ENCODE data around the gene MYMK.

Gene MYMK

DNA sequence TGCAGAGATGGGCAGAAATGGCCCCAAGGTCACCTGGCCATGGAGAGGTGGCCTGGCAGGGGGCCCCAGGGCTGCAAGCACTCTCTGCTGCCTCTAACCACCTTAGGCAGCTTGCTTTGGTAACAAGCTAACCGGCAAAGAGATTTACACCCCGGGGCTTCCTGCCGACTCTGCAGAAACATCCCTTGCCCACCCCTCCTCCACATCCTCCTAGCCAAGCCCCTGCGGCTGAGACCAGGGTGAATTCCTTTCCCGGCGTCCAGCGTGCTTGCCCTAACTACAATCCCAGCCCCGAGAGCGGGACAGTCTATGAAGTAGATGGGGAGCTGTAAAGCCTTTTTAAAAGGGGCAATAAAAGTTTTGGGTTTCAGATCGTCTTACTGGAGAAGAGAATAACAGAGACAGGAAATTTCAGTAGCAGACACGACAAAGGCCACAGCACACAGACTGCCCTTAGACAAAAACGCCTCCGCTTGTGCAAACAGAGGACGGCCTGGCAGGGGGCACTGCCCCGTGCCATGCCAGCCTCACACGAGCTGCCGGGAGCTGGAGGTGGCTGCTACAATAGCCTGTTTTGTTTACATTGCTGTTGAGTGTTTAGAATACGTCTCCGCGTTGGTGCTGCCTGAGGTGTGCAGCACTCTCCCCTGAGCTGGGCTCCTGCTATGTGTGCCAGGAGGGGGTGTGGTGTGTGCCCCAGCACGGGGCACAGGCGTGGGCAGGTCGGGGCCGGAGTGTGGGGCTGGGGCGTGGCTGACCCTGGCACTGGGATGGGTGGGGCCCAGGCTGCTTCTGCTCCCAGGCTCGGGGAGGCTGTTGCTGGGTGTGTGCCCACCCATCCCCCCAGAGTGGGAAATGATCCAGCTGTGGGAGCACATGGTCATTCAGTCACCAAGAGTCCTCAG is 15.3 kb downstream of the MYMK start:
- Histone ChIP-seq H3K4me3 (ENCODE audit: low read length) (no peak overlapping the region), H3K27me3 (ENCODE audit: low read depth, low read length) (0 out of 2 replicates have a peak, but pooled peaks cover 2% of the 10 kb centered on the region), H2AFZ (ENCODE audit: low read depth, low read length) (no peak overlapping the region), H3K9ac (ENCODE audit: low read length) (no peak overlapping the region), H3K79me2 (ENCODE audit: low read length) (no peaks in the 10 kb centered on the region), H3K27ac (ENCODE audit: low read length) (no peak overlapping the region), H3K4me1 (ENCODE audit: low read length) (no peaks in the 10 kb centered on the region), H3K9me3 (ENCODE audit: insufficient read depth, low read length) (no peaks in the 10 kb centered on the region), H3K36me3 (replicated peaks; ENCODE audit: low read depth, low read length) (no peaks in the 10 kb centered on the region), H4K20me1 (ENCODE audit: insufficient read depth, low read length) (no peaks in the 10 kb centered on the region), H3K4me2 (ENCODE audit: low read length) (no peak overlapping the region)
- TF ChIP-seq, protein P1, sequence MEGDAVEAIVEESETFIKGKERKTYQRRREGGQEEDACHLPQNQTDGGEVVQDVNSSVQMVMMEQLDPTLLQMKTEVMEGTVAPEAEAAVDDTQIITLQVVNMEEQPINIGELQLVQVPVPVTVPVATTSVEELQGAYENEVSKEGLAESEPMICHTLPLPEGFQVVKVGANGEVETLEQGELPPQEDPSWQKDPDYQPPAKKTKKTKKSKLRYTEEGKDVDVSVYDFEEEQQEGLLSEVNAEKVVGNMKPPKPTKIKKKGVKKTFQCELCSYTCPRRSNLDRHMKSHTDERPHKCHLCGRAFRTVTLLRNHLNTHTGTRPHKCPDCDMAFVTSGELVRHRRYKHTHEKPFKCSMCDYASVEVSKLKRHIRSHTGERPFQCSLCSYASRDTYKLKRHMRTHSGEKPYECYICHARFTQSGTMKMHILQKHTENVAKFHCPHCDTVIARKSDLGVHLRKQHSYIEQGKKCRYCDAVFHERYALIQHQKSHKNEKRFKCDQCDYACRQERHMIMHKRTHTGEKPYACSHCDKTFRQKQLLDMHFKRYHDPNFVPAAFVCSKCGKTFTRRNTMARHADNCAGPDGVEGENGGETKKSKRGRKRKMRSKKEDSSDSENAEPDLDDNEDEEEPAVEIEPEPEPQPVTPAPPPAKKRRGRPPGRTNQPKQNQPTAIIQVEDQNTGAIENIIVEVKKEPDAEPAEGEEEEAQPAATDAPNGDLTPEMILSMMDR (IDR thresholded peaks at IDR 0.05; ENCODE audit: low read depth, low read length): no peak
- TF ChIP-seq EZH2phosphoT487 (IDR thresholded peaks at IDR 0.05; ENCODE audit: low read depth): no peak

DNA sequence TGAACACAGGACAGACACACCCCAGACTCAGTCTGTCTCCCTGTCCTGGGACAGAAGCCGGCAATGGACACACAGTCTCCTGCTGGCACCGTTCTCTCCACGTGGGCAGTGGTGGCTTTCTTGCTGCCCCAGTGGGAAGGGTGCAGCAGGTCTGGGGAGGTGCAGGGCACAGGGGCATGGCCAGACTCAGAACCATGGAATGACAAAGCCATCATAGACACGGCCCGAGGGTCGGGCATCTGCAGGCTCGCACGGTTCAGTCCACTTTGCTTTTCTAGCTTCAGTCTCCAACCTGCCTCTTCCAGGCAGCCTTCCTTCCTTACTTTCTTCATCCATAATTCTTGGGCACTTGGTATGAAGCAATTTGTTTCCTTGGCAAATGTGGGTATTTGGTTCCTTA is 16.7 kb downstream of the MYMK start:
- Histone ChIP-seq H3K4me3 (ENCODE audit: low read length) (no peak overlapping the region), H3K9me3 (ENCODE audit: insufficient read depth, low read length) (no peaks in the 10 kb centered on the region), H3K36me3 (replicated peaks; ENCODE audit: low read depth, low read length) (no peaks in the 10 kb centered on the region), H3K79me2 (ENCODE audit: low read length) (no peaks in the 10 kb centered on the region), H2AFZ (ENCODE audit: low read depth, low read length) (no peak overlapping the region), H3K27me3 (ENCODE audit: low read depth, low read length) (peaks cover 7% of the 10 kb centered on the region; the same call in 1 of the 2 replicates), H3K9ac (ENCODE audit: low read length) (no peak overlapping the region), H3K4me2 (ENCODE audit: low read length) (no peak overlapping the region), H3K27ac (ENCODE audit: low read length) (no peak overlapping the region), H4K20me1 (ENCODE audit: insufficient read depth, low read length) (no peaks in the 10 kb centered on the region), H3K4me1 (ENCODE audit: low read length) (no peaks in the 10 kb centered on the region)
- TF ChIP-seq EZH2phosphoT487 (IDR thresholded peaks at IDR 0.05; ENCODE audit: low read depth): no peak
- TF ChIP-seq, protein P1 (IDR thresholded peaks at IDR 0.05; ENCODE audit: low read depth, low read length): no peak

GRCh38 chr9:133507246-133507965 is 17.4 kb downstream of the MYMK start:
- Histone ChIP-seq H3K9me3 (ENCODE audit: insufficient read depth, low read length) (peaks cover 3% of the 10 kb centered on the region; the same call in 1 of the 2 replicates), H3K27me3 (ENCODE audit: low read depth, low read length) (peaks cover 10% of the 10 kb centered on the region; the same call in 1 of the 2 replicates), H4K20me1 (ENCODE audit: insufficient read depth, low read length) (no peaks in the 10 kb centered on the region), H3K36me3 (replicated peaks; ENCODE audit: low read depth, low read length) (no peaks in the 10 kb centered on the region), H3K79me2 (ENCODE audit: low read length) (no peaks in the 10 kb centered on the region), H3K4me2 (ENCODE audit: low read length) (no peak overlapping the region), H3K9ac (ENCODE audit: low read length) (no peak overlapping the region), H2AFZ (ENCODE audit: low read depth, low read length) (no peak overlapping the region), H3K27ac (ENCODE audit: low read length) (no peak overlapping the region), H3K4me3 (ENCODE audit: low read length) (no peak overlapping the region), H3K4me1 (ENCODE audit: low read length) (no peaks in the 10 kb centered on the region)
- no peak for TF ChIP-seq EZH2phosphoT487 (IDR thresholded peaks at IDR 0.05; ENCODE audit: low read depth)
- TF ChIP-seq, protein P1 (IDR thresholded peaks at IDR 0.05; ENCODE audit: low read depth, low read length): no peak

GRCh38 chr9:133506653-133507038 is 18.1 kb downstream of the MYMK start:
- Histone ChIP-seq H3K36me3 (replicated peaks; ENCODE audit: low read depth, low read length) (no peaks in the 10 kb centered on the region), H3K4me2 (ENCODE audit: low read length) (no peak overlapping the region), H4K20me1 (ENCODE audit: insufficient read depth, low read length) (no peaks in the 10 kb centered on the region), H3K27ac (ENCODE audit: low read length) (no peak overlapping the region), H3K4me1 (ENCODE audit: low read length) (no peaks in the 10 kb centered on the region), H3K9me3 (ENCODE audit: insufficient read depth, low read length) (peaks cover 8% of the 10 kb centered on the region), H3K79me2 (ENCODE audit: low read length) (no peaks in the 10 kb centered on the region), H3K27me3 (ENCODE audit: low read depth, low read length) (peaks cover 16% of the 10 kb centered on the region; the same call in 1 of the 2 replicates), H3K9ac (ENCODE audit: low read length) (no peak overlapping the region), H3K4me3 (ENCODE audit: low read length) (no peak overlapping the region), H2AFZ (ENCODE audit: low read depth, low read length) (no peak overlapping the region)
- no peak for TF ChIP-seq EZH2phosphoT487 (IDR thresholded peaks at IDR 0.05; ENCODE audit: low read depth)
- TF ChIP-seq, protein P1 (IDR thresholded peaks at IDR 0.05; ENCODE audit: low read depth, low read length): no peak
